ENCODE measurements around the gene POU6F1.

Gene POU6F1

GRCh38 chr12:51191516-51192283 lies 26.2 kb downstream of the POU6F1 start:
- no peaks in the 10 kb centered on the region for H3K4me1 ChIP-seq
- H3K36me3 ChIP-seq: no peaks in the 10 kb centered on the region; the same call in 1 of the 2 replicates
- TF ChIP-seq CTCF (IDR thresholded peaks at IDR 0.05; ENCODE audit: low read depth, low read length): no peak
- DNase-seq: no peak
- no peaks in the 10 kb centered on the region for H3K9me3 ChIP-seq
- H3K27me3 ChIP-seq: no peaks in the 10 kb centered on the region
- no peak overlapping the region for H3K4me3 ChIP-seq (ENCODE audit: low read depth, low read length)

- no peak for TF ChIP-seq CTCF (IDR thresholded peaks at IDR 0.05; ENCODE audit: low read depth, low read length)
- DNase-seq: no peak
- no peaks in the 10 kb centered on the region for H3K4me1 ChIP-seq
- no peaks in the 10 kb centered on the region; the same call in 1 of the 2 replicates for H3K36me3 ChIP-seq
- no peak overlapping the region for H3K4me3 ChIP-seq (ENCODE audit: low read depth, low read length)
- no peaks in the 10 kb centered on the region for H3K27me3 ChIP-seq
- no peaks in the 10 kb centered on the region for H3K9me3 ChIP-seq
Measured at GRCh38 chr12:51190820-51191219, 27.0 kb downstream of the POU6F1 start.

- H3K4me1 ChIP-seq: no peaks in the 10 kb centered on the region
- H3K27me3 ChIP-seq: no peaks in the 10 kb centered on the region
- H3K4me3 ChIP-seq (ENCODE audit: low read depth, low read length): no peak overlapping the region
- no peak for DNase-seq
- no peaks in the 10 kb centered on the region for H3K9me3 ChIP-seq
- H3K36me3 ChIP-seq: no peaks in the 10 kb centered on the region; the same call in 1 of the 2 replicates
- TF ChIP-seq CTCF (IDR thresholded peaks at IDR 0.05; ENCODE audit: low read depth, low read length): no peak
Measured at GRCh38 chr12:51189790-51190355, 28.0 kb downstream of the POU6F1 start.

- H3K4me3 ChIP-seq (ENCODE audit: low read depth, low read length): no peak overlapping the region
- no peaks in the 10 kb centered on the region; the same call in 1 of the 2 replicates for H3K36me3 ChIP-seq
- no peak for DNase-seq
- no peaks in the 10 kb centered on the region for H3K9me3 ChIP-seq
- H3K4me1 ChIP-seq: peaks cover 7% of the 10 kb centered on the region
- H3K27me3 ChIP-seq: no peaks in the 10 kb centered on the region
- no peak for TF ChIP-seq CTCF (IDR thresholded peaks at IDR 0.05; ENCODE audit: low read depth, low read length)
Measured at GRCh38 chr12:51188359-51189051, 29.4 kb downstream of the POU6F1 start.

GRCh38 chr12:51187370-51187987 lies 30.4 kb downstream of the POU6F1 start:
- peaks cover 11% of the 10 kb centered on the region for H3K4me1 ChIP-seq
- no peak overlapping the region for H3K4me3 ChIP-seq (ENCODE audit: low read depth, low read length)
- DNase-seq: no peak
- no peaks in the 10 kb centered on the region for H3K27me3 ChIP-seq
- H3K36me3 ChIP-seq: no peaks in the 10 kb centered on the region; the same call in 1 of the 2 replicates
- no peak for TF ChIP-seq CTCF (IDR thresholded peaks at IDR 0.05; ENCODE audit: low read depth, low read length)
- H3K9me3 ChIP-seq: no peaks in the 10 kb centered on the region
